ENCODE results near the gene QTRT2. TPM values are rescaled to one million over a fixed set of nuclear protein-coding genes. Genes with fewer than 3 reads are reported as not detected.

The QTRT2 gene
- total and polyA plus RNA-seq, 4 donors = 5.3 to 33.0 (median 18.5) TPM

DNA sequence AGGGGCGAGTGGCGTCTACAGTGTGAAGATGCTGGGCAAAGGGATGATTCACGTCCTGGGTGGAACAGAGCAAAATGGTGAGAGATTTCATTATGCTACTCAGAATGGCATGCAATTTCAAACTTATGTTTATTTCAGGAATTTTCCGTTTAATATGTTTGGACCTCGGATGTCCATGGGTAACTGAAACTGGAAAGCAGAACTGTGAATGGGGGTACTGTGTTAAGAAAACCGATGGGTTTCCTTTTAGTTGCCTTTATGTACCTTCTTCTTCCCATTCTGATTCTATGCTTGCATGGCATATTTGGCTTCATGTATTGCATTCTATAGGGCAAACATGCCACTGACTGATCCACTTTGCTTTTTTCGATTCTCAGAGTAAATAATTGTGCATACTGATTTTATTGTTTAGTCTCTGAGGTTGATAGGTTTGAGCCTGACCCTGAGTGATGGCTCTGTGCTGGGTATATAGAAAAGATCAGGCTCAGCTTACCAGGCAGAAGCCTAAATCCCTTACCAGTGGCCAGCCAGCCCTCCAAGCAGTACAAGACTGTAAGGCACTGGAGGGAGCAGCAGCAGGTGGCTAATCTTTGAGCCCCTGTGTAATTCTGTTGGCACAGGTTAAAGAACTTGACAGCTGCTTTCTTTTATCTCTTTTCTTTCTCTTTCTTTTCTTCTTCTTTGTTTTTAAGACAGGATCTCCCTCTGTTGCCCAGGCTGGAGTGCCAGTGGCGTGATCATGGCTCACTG is 4.5 kb downstream of the QTRT2 start:
- DNase-seq = no peak
- no peak for ATAC-seq (ENCODE audit: insufficient read depth, low FRiP score)
- no peak overlapping the region for H3K9ac ChIP-seq (ENCODE audit: insufficient read depth in 1 of 2, low read length in 2 of 2)
- TF ChIP-seq, protein P1, sequence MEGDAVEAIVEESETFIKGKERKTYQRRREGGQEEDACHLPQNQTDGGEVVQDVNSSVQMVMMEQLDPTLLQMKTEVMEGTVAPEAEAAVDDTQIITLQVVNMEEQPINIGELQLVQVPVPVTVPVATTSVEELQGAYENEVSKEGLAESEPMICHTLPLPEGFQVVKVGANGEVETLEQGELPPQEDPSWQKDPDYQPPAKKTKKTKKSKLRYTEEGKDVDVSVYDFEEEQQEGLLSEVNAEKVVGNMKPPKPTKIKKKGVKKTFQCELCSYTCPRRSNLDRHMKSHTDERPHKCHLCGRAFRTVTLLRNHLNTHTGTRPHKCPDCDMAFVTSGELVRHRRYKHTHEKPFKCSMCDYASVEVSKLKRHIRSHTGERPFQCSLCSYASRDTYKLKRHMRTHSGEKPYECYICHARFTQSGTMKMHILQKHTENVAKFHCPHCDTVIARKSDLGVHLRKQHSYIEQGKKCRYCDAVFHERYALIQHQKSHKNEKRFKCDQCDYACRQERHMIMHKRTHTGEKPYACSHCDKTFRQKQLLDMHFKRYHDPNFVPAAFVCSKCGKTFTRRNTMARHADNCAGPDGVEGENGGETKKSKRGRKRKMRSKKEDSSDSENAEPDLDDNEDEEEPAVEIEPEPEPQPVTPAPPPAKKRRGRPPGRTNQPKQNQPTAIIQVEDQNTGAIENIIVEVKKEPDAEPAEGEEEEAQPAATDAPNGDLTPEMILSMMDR (IDR thresholded peaks at IDR 0.05; ENCODE audit: control extremely low read depth, extremely low read depth) = no peak
- 87 to 89% methylated on average over 8 of the region's 8 CpGs for WGBS, 2 donors
- peaks cover 0 to 25% (median 3%) of the 10 kb centered on the region in 5 donors for H3K4me1 ChIP-seq (ENCODE audit: control insufficient read depth in 5 of 5, insufficient read depth in 5 of 5, low read length in 5 of 5)
- no peak overlapping the region for H3K27ac ChIP-seq (ENCODE audit: low read depth in 1 of 2, low read length in 1 of 2)
- H3K36me3 ChIP-seq (ENCODE audit: control insufficient read depth in 4 of 4, insufficient read depth in 4 of 4, low read length in 4 of 4) = peaks cover 0 to 7% (median 3%) of the 10 kb centered on the region in 4 donors
- H3K9me3 ChIP-seq (ENCODE audit: control insufficient read depth in 4 of 4, insufficient read depth in 3 of 4, low read length in 3 of 4) = no peaks in the 10 kb centered on the region
- no peaks in the 10 kb centered on the region for H3K27me3 ChIP-seq (ENCODE audit: control insufficient read depth in 3 of 3, insufficient read depth in 3 of 3, low read length in 2 of 3)
- no peak overlapping the region for H3K4me3 ChIP-seq

DNA sequence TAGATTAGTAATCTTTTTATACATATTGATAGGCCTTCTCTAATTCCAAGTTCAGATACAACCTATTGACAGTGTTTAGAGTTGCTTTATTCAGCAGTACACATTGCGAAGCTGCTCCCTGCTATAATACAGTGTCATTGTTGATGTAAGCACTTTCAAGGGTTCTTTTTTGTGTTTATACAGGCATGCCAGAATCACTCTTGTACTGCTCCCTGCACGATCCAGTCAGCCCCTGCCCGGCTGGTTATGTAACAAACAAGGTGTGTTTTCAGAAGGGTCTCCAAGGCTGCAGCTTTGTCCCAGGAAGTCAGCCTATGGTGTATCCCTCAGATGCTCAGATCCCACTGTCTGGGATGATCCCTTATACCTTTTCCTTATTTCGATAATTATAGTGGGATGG is 11.3 kb downstream of the QTRT2 start:
- WGBS, 2 donors = 66 to 83% methylated on average over 4 of the region's 4 CpGs
- peak in 1 of 3 donors; percentile 33 for DNase-seq
- H3K4me1 ChIP-seq (ENCODE audit: control insufficient read depth in 5 of 5, insufficient read depth in 5 of 5, low read length in 5 of 5) = peaks cover 0 to 30% (median 2%) of the 10 kb centered on the region in 5 donors
- peaks cover 4 to 35% (median 18%) of the 10 kb centered on the region in 4 donors for H3K36me3 ChIP-seq (ENCODE audit: control insufficient read depth in 4 of 4, insufficient read depth in 4 of 4, low read length in 4 of 4)
- no peak overlapping the region for H3K4me3 ChIP-seq
- H3K27me3 ChIP-seq (ENCODE audit: control insufficient read depth in 3 of 3, insufficient read depth in 3 of 3, low read length in 2 of 3) = no peaks in the 10 kb centered on the region
- H3K9ac ChIP-seq (ENCODE audit: insufficient read depth in 1 of 2, low read length in 2 of 2) = no peak overlapping the region
- ATAC-seq (ENCODE audit: insufficient read depth, low FRiP score) = no peak
- H3K9me3 ChIP-seq (ENCODE audit: control insufficient read depth in 4 of 4, insufficient read depth in 3 of 4, low read length in 3 of 4) = no peaks in the 10 kb centered on the region
- H3K27ac ChIP-seq (ENCODE audit: low read depth in 1 of 2, low read length in 1 of 2) = no peak overlapping the region
- TF ChIP-seq, protein P1 (IDR thresholded peaks at IDR 0.05; ENCODE audit: control extremely low read depth, extremely low read depth) = no peak

DNA sequence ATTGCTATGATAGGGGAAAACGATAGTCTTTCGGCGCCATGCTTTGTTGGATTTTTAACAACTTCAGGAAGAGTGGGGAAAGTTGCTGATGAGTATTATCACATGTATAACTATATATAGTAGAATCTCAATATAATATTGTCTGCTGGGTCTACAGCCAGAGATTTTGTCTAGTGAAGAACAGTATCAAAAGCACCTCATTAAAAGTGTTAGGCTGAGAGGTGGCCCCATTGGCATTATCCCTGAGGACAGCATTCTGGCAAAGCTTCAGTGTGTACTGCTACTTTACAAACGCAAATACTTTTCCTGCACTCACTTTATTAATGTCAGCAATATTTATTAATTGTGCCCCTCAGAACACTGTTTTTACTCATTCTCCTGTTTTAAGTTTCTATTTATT is 11.8 kb downstream of the QTRT2 start:
- TF ChIP-seq, protein P1 (IDR thresholded peaks at IDR 0.05; ENCODE audit: control extremely low read depth, extremely low read depth) = no peak
- Histone ChIP-seq H3K4me3 (no peak overlapping the region), H3K27ac (ENCODE audit: low read depth in 1 of 2, low read length in 1 of 2) (no peak overlapping the region), H3K27me3 (ENCODE audit: control insufficient read depth in 3 of 3, insufficient read depth in 3 of 3, low read length in 2 of 3) (no peaks in the 10 kb centered on the region), H3K9me3 (ENCODE audit: control insufficient read depth in 4 of 4, insufficient read depth in 3 of 4, low read length in 3 of 4) (no peaks in the 10 kb centered on the region), H3K4me1 (ENCODE audit: control insufficient read depth in 5 of 5, insufficient read depth in 5 of 5, low read length in 5 of 5) (peaks cover 0 to 30% (median 2%) of the 10 kb centered on the region in 5 donors), H3K9ac (ENCODE audit: insufficient read depth in 1 of 2, low read length in 2 of 2) (no peak overlapping the region), H3K36me3 (ENCODE audit: control insufficient read depth in 4 of 4, insufficient read depth in 4 of 4, low read length in 4 of 4) (peaks cover 6 to 38% (median 21%) of the 10 kb centered on the region in 4 donors)
- 85 to 88% methylated on average over 4 of the region's 4 CpGs for WGBS, 2 donors
- ATAC-seq (ENCODE audit: insufficient read depth, low FRiP score) (no peak), DNase-seq (peak; percentile 34 to 76 (median 66))

Data from lung (tissue), 12 donors.